Adipocyte (in vitro differentiated cells): ENCODE data around the gene MCRIP2.
A peak's percentile ranks its signal among the peaks of the same experiment; 100 is the strongest.

Experiments used
- DNase-seq: peaks from one replicate; pipeline ENCODE4 v3.0.0-alpha.2; 2015; ENCODE audit warnings: low read depth
- H3K27me3 ChIP-seq: replicated peaks from 2 replicates; pipeline ENCODE4 v1.7.0; 2013; ENCODE audit warnings: mild to moderate bottlenecking, low read length, moderate library complexity; ENCODE audit not compliant: control insufficient read depth, insufficient read depth
- H3K36me3 ChIP-seq: 2 replicates; pipeline ENCODE4 v1.7.0; 2013; ENCODE audit warnings: low read length, mild to moderate bottlenecking, moderate library complexity; ENCODE audit not compliant: control insufficient read depth, insufficient read depth, severe bottlenecking
- H3K4me1 ChIP-seq: 2 replicates; pipeline ENCODE4 v1.7.0; 2013; ENCODE audit warnings: mild to moderate bottlenecking, low read length, moderate library complexity; ENCODE audit not compliant: control insufficient read depth, insufficient read depth
- H3K4me3 ChIP-seq: 2 replicates; pipeline ENCODE4 v1.7.0; 2013; ENCODE audit warnings: mild to moderate bottlenecking, low read length, moderate library complexity
- H3K9ac ChIP-seq: 2 replicates; pipeline ENCODE4 v1.7.0; 2013; ENCODE audit warnings: mild to moderate bottlenecking, low read length, moderate library complexity
- H3K9me3 ChIP-seq: 2 replicates; pipeline ENCODE4 v1.7.0; 2013; ENCODE audit warnings: mild to moderate bottlenecking, low read length, moderate library complexity; ENCODE audit not compliant: control insufficient read depth

The MCRIP2 gene

DNA sequence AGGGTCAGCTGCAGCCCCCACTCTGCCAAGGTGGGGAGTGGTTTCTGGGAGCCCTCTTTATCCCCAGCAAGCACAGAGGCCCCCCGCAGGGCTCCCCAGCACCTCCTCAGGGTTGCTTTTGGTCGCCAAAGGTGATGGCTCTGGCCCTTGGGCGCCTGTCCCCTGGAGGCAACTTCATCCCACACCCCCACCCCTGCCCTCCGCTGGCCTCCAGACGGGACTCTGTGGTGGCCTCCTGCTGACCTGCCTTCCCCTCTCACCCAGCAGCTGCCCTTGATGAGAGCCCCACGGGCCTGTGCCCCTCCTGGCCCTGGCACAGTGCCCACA is 18.5 kb downstream of the MCRIP2 start:
- peaks cover 9% of the 10 kb centered on the region for H3K36me3 ChIP-seq
- H3K27me3 ChIP-seq: no peaks in the 10 kb centered on the region
- H3K9me3 ChIP-seq: no peaks in the 10 kb centered on the region
- no peak for DNase-seq
- no peaks in the 10 kb centered on the region for H3K4me1 ChIP-seq
- H3K4me3 ChIP-seq: no peak overlapping the region
- no peak overlapping the region for H3K9ac ChIP-seq

GRCh38 chr16:660459-661183 is 19.0 kb downstream of the MCRIP2 start:
- Histone ChIP-seq H3K36me3 (peaks cover 9% of the 10 kb centered on the region), H3K4me1 (no peaks in the 10 kb centered on the region), H3K27me3 (no peaks in the 10 kb centered on the region), H3K4me3 (no peak overlapping the region), H3K9ac (no peak overlapping the region), H3K9me3 (no peaks in the 10 kb centered on the region)
- peak; percentile 71 for DNase-seq

DNA sequence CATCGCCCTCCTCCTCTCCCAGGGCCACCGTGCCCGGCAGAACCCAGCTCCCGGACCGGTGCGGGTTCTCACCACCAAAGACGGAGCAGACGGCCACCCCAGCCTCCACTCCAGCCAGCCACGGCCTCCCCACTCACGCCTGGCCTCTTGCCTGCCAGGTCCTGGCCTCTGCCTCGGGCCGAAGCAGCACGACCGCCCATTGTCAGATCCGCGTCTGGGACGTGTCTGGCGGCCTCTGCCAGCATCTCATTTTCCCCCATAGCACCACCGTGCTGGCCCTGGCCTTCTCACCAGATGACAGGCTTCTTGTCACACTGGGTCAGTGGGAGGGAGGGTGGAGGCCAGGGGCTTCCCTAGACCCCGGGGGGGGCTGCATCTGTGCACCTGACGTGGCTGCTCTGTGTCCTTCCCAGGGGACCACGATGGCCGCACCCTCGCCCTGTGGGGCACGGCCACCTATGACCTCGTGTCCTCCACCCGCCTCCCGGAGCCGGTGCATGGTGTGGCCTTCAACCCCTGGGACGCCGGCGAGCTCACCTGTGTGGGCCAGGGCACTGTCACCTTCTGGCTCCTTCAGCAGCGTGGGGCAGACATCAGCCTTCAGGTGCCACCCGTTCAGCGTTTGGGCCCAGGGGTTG is 19.7 kb downstream of the MCRIP2 start:
- Histone ChIP-seq H3K4me3 (no peak overlapping the region), H3K4me1 (no peaks in the 10 kb centered on the region), H3K36me3 (peaks cover 9% of the 10 kb centered on the region), H3K9ac (no peak overlapping the region), H3K27me3 (no peaks in the 10 kb centered on the region), H3K9me3 (no peaks in the 10 kb centered on the region)
- no peak for DNase-seq

- Histone ChIP-seq H3K4me1 (no peaks in the 10 kb centered on the region), H3K9ac (no peak overlapping the region), H3K4me3 (no peak overlapping the region), H3K27me3 (no peaks in the 10 kb centered on the region), H3K9me3 (no peaks in the 10 kb centered on the region), H3K36me3 (peaks cover 9% of the 10 kb centered on the region)
- no peak for DNase-seq
These were observed 20.5 kb downstream of the MCRIP2 start for GRCh38 chr16:662095-662494.

DNA sequence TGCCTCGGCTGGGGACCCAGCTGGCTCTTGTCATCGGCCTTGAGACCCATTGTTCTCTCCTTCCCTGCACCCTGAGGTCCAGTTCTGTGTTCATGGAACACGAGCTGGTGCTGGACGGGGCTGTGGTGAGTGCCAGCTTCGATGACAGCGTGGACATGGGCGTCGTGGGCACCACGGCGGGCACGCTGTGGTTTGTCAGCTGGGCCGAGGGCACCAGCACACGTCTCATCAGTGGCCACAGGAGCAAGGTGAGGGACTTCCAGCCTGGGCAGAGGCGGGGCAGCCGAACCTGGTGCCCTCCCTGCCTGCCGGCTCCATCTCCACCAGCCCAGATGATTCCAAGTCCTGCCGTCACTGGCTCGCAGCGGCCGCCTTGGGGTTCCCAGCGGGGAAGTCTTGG is 21.0 kb downstream of the MCRIP2 start:
- Histone ChIP-seq H3K36me3 (peaks cover 9% of the 10 kb centered on the region), H3K9ac (no peak overlapping the region), H3K4me3 (no peak overlapping the region), H3K27me3 (no peaks in the 10 kb centered on the region), H3K4me1 (peaks cover 5% of the 10 kb centered on the region), H3K9me3 (no peaks in the 10 kb centered on the region)
- DNase-seq: no peak

- H3K9ac ChIP-seq: peak overlapping the region; percentile 9
- DNase-seq: no peak
- no peaks in the 10 kb centered on the region for H3K9me3 ChIP-seq
- H3K36me3 ChIP-seq: peaks cover 18% of the 10 kb centered on the region
- peaks cover 13% of the 10 kb centered on the region for H3K4me1 ChIP-seq
- no peaks in the 10 kb centered on the region for H3K27me3 ChIP-seq
- no peak overlapping the region for H3K4me3 ChIP-seq
These were observed 24.9 kb downstream of the MCRIP2 start for GRCh38 chr16:666572-666971.

GRCh38 chr16:667113-667779 is 25.6 kb downstream of the MCRIP2 start:
- H3K9me3 ChIP-seq: no peaks in the 10 kb centered on the region
- peaks cover 24% of the 10 kb centered on the region for H3K36me3 ChIP-seq
- H3K4me3 ChIP-seq: no peak overlapping the region
- peaks cover 13% of the 10 kb centered on the region for H3K4me1 ChIP-seq
- peak overlapping the region; percentile 92 for H3K9ac ChIP-seq
- H3K27me3 ChIP-seq: no peaks in the 10 kb centered on the region
- DNase-seq: no peak

DNA sequence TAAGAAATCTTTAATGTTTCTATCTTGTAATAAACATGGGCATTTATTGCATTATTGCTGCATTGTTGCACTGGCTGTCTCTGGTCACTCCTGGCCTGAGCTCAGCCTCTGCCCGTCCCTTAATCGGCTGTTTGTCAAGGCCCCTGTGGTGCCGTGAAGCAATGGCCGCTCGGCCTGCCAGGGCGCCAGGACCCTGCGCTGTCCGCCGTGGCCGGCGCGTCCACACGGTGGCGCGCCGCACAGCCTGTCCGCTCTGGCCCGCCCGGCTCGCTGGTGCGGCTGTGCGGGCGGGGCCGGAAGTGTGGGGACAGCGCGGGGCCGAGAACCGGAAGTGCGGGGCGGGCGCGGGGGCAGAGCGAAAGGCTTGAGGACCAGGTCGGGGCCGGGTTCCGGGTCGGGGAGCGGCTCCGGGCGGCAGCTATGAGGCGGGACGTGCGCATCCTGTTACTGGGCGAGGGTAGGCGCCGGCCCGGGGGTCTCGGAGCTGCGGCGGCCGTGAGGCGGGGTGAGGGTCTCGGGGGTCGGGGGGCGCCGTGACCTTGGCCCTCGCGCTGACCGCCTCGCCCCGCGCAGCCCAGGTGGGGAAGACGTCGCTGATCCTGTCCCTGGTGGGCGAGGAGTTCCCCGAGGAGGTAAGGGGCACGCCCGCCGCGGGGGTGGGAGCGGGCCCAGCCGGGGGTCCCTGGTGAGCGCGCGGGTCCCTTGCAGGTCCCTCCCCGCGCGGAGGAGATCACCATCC is 26.3 kb downstream of the MCRIP2 start, which contains the start of gene RHOT2:
Gene RHOT2, plus strand, starts transcription at position 353 of the 739 bp plus-strand sequence. Its CDS starts 68 bp downstream, at position 421.
- Histone ChIP-seq H3K36me3 (peaks cover 31% of the 10 kb centered on the region), H3K9ac (peak within 1 kb of the TSS; percentile 92), H3K4me1 (peaks cover 13% of the 10 kb centered on the region), H3K4me3 (peak within 1 kb of the TSS; percentile 90), H3K27me3 (no peaks in the 10 kb centered on the region), H3K9me3 (no peaks in the 10 kb centered on the region)
- DNase-seq: peak; percentile 98

DNA sequence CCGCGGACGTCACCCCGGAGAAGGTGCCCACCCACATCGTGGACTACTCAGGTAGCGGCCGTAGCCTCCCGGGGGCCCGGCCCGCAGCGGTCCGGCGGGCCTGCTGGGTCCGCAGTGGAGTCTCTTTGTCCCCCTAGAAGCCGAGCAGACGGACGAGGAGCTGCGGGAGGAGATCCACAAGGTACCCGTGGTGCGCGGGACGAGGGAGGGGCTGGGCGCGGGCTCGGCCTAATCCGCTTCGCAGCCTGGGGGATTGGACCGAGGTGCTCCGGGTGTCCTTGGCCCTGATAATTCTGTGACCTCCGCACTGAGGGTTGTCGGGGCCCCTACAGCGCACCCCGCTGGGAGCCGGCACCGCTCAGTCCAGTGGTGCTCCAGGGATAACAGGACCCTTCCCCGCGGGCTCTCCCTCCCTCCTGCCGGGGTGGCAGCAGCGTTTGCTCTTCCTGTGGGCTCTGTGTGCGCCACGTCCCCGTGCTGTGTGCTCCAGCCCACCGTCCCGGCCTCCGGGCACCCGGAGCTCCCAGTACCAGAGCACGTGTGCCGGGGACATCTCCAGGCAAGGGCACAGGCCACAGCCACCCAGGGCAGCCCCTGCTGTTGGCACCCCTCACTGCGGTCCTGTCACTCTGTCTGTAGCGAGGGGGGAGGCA is 27.0 kb downstream of the MCRIP2 start:
- DNase-seq: peak; percentile 48
- peak overlapping the region; percentile 90 for H3K4me3 ChIP-seq

DNA sequence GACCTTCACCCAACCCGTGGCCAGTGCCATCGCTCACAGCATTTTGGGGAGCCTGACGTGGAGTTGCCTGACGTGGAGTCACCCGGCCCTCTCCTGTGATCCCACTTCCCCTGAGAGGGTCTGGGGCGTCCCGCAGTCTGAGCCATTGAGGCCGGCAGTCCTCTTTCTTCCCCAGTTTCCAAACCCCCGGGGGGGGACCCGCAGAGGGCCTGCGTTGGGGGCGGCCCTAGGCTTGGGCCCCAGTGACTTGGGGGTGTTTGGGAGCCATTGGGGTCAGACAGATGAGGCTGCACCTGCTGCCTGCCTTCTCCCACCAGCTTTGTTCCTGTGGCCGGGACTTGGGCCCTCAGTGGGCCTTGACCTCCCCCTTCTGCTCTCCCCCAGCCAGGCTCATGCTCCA is 28.0 kb downstream of the MCRIP2 start:
- no peaks in the 10 kb centered on the region for H3K27me3 ChIP-seq
- H3K4me3 ChIP-seq: peak overlapping the region; percentile 90
- no peaks in the 10 kb centered on the region for H3K9me3 ChIP-seq
- peaks cover 13% of the 10 kb centered on the region for H3K4me1 ChIP-seq
- H3K36me3 ChIP-seq: peaks cover 42% of the 10 kb centered on the region
- DNase-seq: no peak
- H3K9ac ChIP-seq: peak overlapping the region; percentile 92

More for the DNA sequence above, 27.0 kb downstream of the MCRIP2 start:
- Histone ChIP-seq H3K36me3 (peaks cover 38% of the 10 kb centered on the region), H3K9me3 (no peaks in the 10 kb centered on the region), H3K9ac (peak overlapping the region; percentile 92), H3K4me1 (peaks cover 13% of the 10 kb centered on the region), H3K27me3 (no peaks in the 10 kb centered on the region)
